Ovary (tissue), 9 donors: ENCODE results near the gene BRSK2. TPM values are rescaled to one million over a fixed set of nuclear protein-coding genes. Genes with fewer than 3 reads are reported as not detected.

ENCODE experiments used
- DNase-seq, 5 donors: peaks; one replicate each; pipeline ENCODE4 v3.0.0-alpha.2; 2019 to 2020
- H3K27ac ChIP-seq, 2 donors: fragments of 200-600 bp; one replicate each; pipeline versions ENCODE4 v1.5.1 to v1.8.0; 2019 to 2022
- H3K27me3 ChIP-seq: fragments of 200-600 bp; one replicate; pipeline ENCODE4 v1.8.0; 2022
- H3K36me3 ChIP-seq: fragments of 200-600 bp; sonication (generic); one replicate; pipeline ENCODE4 v1.5.1; 2019
- H3K4me1 ChIP-seq: one replicate; pipeline ENCODE4 v1.8.1; 2013; ENCODE audit warnings: mild to moderate bottlenecking, moderate library complexity; ENCODE audit not compliant: insufficient read depth
- H3K4me3 ChIP-seq: fragments of 200-600 bp; sonication (generic); one replicate; pipeline ENCODE4 v1.5.1; 2017
- H3K9me3 ChIP-seq, 2 donors: fragments of 200-600 bp in 1 of 2; sonication (generic) in 1 of 2; one replicate each; pipeline versions ENCODE4 v1.5.1 to v1.8.1; 2013 to 2019; ENCODE audit warnings: mild to moderate bottlenecking in 1 of 2, moderate library complexity in 1 of 2
- CTCF ChIP-seq, 3 donors: fragments of 450-650 bp in 2 of 3; fragments of 200-600 bp in 1 of 3; IDR thresholded peaks; one replicate each; pipeline versions ENCODE4 v1.5.1 to v1.8.0; 2016 to 2022; ENCODE audit warnings: antibody characterized with exemption in 3 of 3, mild to moderate bottlenecking in 1 of 3
- EP300 ChIP-seq: sonication (generic); formaldehyde crosslinking; IDR thresholded peaks from one replicate; pipeline ENCODE4 v1.6.1; 2017; ENCODE audit warnings: antibody characterized with exemption
- POLR2A ChIP-seq: fragments of 450-650 bp; IDR thresholded peaks from one replicate; pipeline ENCODE4 v1.6.1; 2017; ENCODE audit warnings: antibody characterized with exemption, mild to moderate bottlenecking, moderate library complexity
- WGBS, 3 donors: extraction: QIAGEN DNeasy Blood & Tissue Kit in 1 of 3; methylation state at CpG; one replicate each; pipeline versions ENCODE4 v1.1.5 to v1.1.7; 2013 to 2017; 5-methylcytosine and 5-hydroxymethylcytosine counted together
- intact Hi-C, 4 donors: fragments of 100-400 bp; cut with DNase I; formaldehyde crosslinking; loops; one replicate each; pipeline versions ENCODE4 v1.11.0 to v1.15.1; 2022 to 2023
- polyA plus RNA-seq, 2 donors: library from polyadenylated mRNA; stranded (reverse); fragments of 200-250 nt in 1 of 2; fragments of 350-450 nt in 1 of 2; fragmentation: Illumina TruSeq in 1 of 2; extraction: RNeasy Lipid Tissue Mini Kit (QIAGEN cat#74804) in 1 of 2; gene quantifications; one replicate each; pipeline ENCODE4 v1.2.3, GENCODE V29; 2013 to 2014
- total RNA-seq, 7 donors: library from RNA; depleted of rRNA in 2 of 7; stranded (reverse); fragments of >200 nt in 2 of 7; fragmentation: NEBNext Ultra II Directional in 3 of 7; extraction: Animal tissue kit (Norgen Biotek cat#: 25700) in 3 of 7; gene quantifications; one replicate each; pipeline versions ENCODE4 v1.1.0 to v1.2.4, GENCODE V29; 2016 to 2023
- donor health status: DM: no; HTN: no; CAD: no; lungs with moderate emphysema.
- donor health status: DM: no; HTN: no; CAD: no.
- donor health status: Bipolar disorder and iron deficiency.
- donor health status: DM: yes; HTN: yes; CAD: no.
- donor health status: DM: no; HTN: no; CAD: no.
- donor health status: DM: yes; HTN: yes; CAD: no.

BRSK2 gene
- total and polyA plus RNA-seq, 9 donors, result 0.22 to 1.5 (median 0.52) TPM

- peak overlapping the region; percentile 80 to 92 for H3K27ac ChIP-seq
- intact Hi-C loops, result loop anchor here in 2 of 4 donors (5.0 kb wide), 1 partner anchor 58 kb away; no protein-coding TSS in a partner anchor
- H3K4me3 ChIP-seq, result peak overlapping the region; percentile 53
- no peaks in the 10 kb centered on the region for H3K36me3 ChIP-seq
- no peaks in the 10 kb centered on the region for H3K27me3 ChIP-seq
- WGBS, 3 donors, result 78 to 81% (median 80%) methylated on average over 14 of the region's 14 CpGs
- TF ChIP-seq POLR2A (no peak), CTCF (IDR thresholded peaks at IDR 0.05) (no peak), EP300 (no peak)
- no peaks in the 10 kb centered on the region for H3K9me3 ChIP-seq
- peaks cover 19% of the 10 kb centered on the region for H3K4me1 ChIP-seq
- peak in 1 of 5 donors; percentile 58 for DNase-seq
Observed at GRCh38 chr11:1459219-1459575, 69.5 kb downstream of the BRSK2 start.

- Histone ChIP-seq H3K27ac (peak overlapping the region; percentile 80 to 92), H3K27me3 (no peaks in the 10 kb centered on the region), H3K36me3 (no peaks in the 10 kb centered on the region), H3K4me3 (peak overlapping the region; percentile 53), H3K4me1 (peaks cover 19% of the 10 kb centered on the region), H3K9me3 (no peaks in the 10 kb centered on the region)
- no peak for TF ChIP-seq EP300
- TF ChIP-seq CTCF (IDR thresholded peaks at IDR 0.05), result no peak
- TF ChIP-seq POLR2A, result no peak
- DNase-seq, result peak; percentile 46 to 69 (median 61)
- 47 to 59% (median 53%) methylated on average over 29 of the region's 29 CpGs for WGBS, 3 donors
- intact Hi-C loops, result loop anchor here in 2 of 4 donors (1.0 to 10.0 kb wide), 3 partner anchors 57 to 615 kb away; partner anchors contain the start of genes POLR2L (in 1 of the 2) and TSPAN4 (in 1 of the 2)
Observed at GRCh38 chr11:1459764-1460395, 70.1 kb downstream of the BRSK2 start.

- H3K36me3 ChIP-seq, result no peaks in the 10 kb centered on the region
- H3K4me3 ChIP-seq, result peak overlapping the region; percentile 53
- no peaks in the 10 kb centered on the region for H3K9me3 ChIP-seq
- 6 to 22% (median 7%) methylated on average over 36 to 44 of the region's 44 CpGs for WGBS, 3 donors
- intact Hi-C loops, result loop anchor here in 1 of 4 donors (1.0 to 10.0 kb wide), 2 partner anchors 114 to 616 kb away; partner anchors contain the start of genes POLR2L and TSPAN4
- no peaks in the 10 kb centered on the region for H3K27me3 ChIP-seq
- H3K27ac ChIP-seq, result peak overlapping the region; percentile 80 to 92
- peak; percentile 87 to 93 (median 90) for DNase-seq
- TF ChIP-seq CTCF (IDR thresholded peaks at IDR 0.05) (no peak), POLR2A (peak; percentile 59), EP300 (peak; percentile 58)
- H3K4me1 ChIP-seq, result peaks cover 19% of the 10 kb centered on the region
Observed at GRCh38 chr11:1460396-1460985, 70.8 kb downstream of the BRSK2 start.

- intact Hi-C loops, result loop anchor here in 1 of 4 donors (1.0 to 10.0 kb wide), 3 partner anchors 21 to 616 kb away; partner anchors contain the start of genes POLR2L and TSPAN4
- H3K4me1 ChIP-seq, result peaks cover 19% of the 10 kb centered on the region
Observed at GRCh38 chr11:1460986-1461825, 71.5 kb downstream of the BRSK2 start.

More at GRCh38 chr11:1460986-1461825, 71.5 kb downstream of the BRSK2 start:
- no peaks in the 10 kb centered on the region for H3K27me3 ChIP-seq
- no peaks in the 10 kb centered on the region for H3K9me3 ChIP-seq
- no peaks in the 10 kb centered on the region for H3K36me3 ChIP-seq
- peak; percentile 60 to 80 (median 75) for DNase-seq
- TF ChIP-seq POLR2A (peak; percentile 3), EP300 (no peak)
- peak overlapping the region; percentile 53 for H3K4me3 ChIP-seq
- WGBS, 3 donors, result 2 to 17% (median 8%) methylated on average over 49 to 50 of the region's 50 CpGs
- peak overlapping the region; percentile 54 to 92 for H3K27ac ChIP-seq
